GM18870 (cell line): ENCODE results near the gene SH3D21.

Experiments used
- ATAC-seq: cut with Tn5 transposase; IDR thresholded peaks from one replicate; pipeline ENCODE4 v1.9.1; 2021; ENCODE audit warnings: moderate library complexity; ENCODE audit not compliant: unreplicated experiment

The SH3D21 gene

DNA sequence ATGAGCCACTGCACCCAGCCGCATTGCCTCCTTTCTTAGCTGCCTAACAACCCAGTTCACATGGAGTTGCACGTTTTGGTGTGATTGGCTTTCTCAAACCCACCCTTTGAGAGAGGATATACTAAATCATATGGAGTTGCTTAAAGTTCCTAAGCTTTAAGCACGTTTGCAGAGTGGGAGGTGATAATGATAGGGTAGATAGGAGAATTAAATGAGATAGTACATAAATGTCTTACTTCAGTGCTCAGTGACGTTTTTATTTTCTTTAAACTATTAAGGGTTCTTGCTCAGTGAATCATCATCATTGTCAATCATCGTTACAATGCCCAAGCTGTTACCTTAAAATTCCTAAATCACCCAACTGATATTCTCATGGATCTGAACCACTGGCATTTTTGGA is 2.9 kb upstream of the SH3D21 start:
- no peak for ATAC-seq

DNA sequence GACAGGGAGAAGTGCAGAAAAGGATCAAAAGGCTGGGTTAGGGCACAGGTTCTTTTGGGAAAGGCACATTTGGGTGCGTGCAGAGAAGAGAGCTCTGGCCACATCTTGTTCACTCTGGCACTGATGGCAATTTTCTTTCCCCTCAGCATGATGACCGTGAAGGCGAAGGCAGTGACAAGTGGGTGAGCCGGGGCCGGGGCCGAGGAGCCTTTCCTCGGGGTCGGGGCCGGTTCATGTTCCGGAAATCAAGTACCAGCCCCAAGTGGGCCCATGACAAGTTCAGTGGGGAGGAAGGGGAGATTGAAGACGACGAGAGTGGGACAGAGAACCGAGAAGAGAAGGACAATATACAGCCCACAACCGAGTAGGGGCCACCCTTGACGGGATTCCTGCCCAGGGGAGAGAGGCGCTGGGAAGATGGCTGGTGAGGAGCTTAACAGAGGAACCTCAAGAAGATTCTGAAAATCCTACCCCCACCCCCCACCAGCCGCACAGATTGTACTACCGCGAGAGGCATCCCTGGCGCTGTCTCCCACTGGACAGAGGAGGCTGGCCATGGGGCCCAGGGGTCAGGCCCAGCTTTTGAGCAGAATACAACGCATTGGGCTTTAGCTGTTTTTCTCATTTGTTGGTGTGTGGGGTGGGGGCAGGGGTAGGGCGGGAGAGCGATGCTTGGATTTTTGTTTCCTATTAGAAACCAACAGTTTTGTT is 2.4 kb upstream of the SH3D21 start:
- no peak for ATAC-seq

DNA sequence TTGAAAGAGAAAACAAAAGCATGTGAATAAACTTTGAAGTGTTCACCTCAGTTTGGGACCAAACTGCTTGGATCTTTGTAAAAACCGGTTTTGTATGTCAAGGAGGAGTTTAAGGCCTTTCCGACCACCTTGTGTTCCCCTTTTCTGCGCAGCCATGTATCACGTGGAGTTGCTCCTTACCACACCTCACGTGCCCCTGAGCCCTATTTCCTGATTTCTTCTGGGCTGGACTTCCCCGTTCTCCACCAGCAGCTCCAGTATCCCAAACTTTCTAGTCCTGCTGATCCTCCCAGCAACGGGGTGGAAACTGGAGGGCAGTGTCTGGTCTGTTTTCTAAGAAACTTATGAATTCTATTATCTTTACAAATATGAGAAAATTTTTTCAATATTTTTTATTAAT is 1.6 kb upstream of the SH3D21 start:
- no peak for ATAC-seq

DNA sequence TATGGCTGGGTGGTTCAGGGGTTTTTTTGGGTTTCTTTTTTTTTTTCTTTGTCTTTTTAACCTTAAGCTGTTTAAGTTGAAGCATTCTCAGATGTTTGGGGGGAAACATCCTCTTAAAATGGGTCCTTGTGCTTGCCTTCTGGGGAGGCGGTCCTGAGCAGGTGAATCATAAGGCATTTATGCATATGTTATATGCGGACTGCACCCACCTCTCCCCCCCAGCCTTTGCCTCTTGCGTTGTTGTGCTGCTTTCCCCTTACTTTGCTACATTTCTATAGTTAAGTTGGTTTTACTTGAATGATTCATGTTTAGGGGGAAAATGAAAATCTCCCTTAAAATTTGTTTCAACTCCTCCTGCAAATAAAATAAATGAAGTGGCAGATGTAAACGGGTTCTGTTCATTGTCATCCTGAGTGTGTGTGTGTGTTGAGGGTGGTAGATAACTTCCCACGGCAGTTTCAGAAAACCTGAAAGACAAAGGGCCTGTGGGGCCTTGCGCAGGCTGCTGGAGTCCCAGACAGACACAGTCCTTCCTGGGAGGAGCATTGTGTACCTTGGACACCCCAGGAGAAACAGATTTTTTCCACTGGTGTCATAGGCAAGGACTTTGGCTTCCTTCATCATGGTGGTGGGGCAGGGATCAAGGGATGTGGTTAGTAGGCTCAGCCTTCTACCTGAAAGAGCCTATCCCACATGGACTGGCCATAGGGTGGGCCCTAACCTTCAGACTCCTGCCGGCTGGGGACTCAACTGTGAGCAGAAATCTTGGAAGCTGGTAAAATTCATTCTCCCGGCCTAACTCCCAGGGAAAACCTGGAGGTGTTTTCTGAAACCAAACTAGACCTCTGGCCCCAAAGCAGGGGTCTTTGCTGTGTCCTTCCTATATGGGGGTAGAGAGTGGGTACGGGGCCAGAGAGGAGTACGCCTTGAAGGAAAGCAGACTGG is 926 bp upstream of the SH3D21 start:
- ATAC-seq, result no peak

DNA sequence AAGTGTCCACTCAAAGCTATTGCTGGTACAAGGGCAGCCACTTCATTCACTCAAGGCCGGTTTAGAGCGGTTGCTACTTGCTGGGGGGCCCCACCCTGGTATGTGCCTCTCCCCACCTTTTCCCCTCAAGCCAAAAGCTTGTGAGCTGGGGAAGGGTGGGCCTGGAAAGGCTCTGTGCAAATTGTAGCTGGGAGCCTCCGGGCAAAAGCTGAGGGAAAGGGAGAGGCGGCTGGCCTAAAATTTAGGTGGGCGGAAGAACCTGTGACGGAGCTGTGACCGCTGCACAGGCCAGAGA is 306 bp upstream of the SH3D21 start:
- ATAC-seq, result no peak

DNA sequence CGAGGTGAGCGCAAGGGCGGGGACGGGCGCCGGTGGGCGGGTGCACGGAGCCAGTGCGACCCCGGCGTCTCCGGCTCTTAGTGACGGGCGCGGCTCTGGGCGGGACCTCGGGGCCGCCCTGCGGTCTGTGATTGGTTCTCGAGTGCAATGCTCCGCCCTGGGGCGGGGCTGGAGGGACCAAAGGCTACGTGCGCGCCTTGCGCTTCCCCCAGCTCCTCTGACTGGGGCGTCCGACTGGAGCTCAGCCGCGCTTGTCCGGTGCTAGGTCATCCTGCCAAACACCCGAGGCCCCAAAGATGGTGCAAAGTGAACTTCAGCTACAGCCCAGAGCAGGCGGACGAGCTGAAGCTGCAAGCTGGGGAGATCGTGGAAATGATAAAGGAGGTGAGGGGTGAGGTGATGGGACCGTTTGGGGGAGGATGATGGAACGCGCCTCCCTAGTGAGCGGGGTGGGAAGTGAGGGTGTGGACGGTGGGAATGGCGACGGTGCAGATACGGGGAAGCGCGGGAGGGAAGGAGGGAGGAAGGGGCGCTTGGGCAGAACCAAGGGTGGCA is 811 bp downstream of the SH3D21 start:
- ATAC-seq, result peak; percentile 94

DNA sequence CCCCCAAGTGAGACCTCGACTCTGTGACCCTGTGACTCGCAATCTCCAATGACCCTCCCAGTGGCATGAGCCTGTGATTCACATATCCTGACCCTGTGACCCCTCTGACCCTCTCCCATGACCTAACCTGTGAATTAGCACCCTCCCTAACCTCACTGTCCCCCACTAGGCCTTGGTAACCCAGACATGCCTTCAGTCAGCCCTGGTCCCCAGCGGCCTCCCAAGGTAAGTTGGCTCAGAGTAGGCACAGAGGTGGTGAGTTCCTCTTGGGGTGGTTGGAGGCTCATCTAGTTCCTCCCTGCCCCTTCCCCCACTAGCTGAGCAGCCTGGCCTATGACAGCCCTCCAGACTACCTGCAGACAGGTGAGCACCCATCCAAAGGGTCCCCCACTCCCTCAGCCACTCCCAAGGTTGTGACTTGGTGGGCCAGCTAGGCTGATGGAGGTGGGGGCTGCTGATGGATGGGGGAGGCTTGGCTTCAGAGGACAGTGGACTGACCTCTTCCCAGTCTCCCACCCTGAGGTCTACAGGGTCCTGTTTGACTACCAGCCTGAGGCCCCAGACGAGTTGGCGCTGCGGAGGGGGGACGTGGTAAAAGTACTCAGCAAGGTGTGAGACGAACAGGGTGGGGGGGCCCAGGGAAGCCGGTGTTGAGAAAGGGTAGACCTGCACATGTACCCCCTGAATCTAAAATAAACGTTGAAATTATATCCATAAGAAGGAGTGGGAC is 1.6 kb downstream of the SH3D21 start:
- ATAC-seq, result no peak

DNA sequence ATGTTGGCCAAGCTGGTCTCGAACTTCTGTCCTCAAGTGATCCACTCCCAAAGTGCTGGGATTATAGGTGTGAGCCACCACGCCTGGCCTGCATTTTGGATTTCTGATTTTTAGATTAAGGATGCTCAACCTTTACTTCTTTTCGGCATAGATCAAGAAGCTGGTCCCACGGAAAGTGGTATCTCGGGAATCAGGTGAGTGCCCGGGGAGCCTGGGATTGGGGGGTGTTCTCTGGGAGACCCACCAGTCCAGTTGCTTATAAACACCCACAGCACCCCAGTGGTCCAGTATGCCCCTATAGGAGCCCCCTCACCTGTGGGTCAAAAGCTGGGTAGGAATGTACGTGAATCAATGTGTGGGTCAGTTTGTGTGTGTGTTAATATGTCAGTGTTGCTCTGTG is 3.2 kb downstream of the SH3D21 start:
- no peak for ATAC-seq

DNA sequence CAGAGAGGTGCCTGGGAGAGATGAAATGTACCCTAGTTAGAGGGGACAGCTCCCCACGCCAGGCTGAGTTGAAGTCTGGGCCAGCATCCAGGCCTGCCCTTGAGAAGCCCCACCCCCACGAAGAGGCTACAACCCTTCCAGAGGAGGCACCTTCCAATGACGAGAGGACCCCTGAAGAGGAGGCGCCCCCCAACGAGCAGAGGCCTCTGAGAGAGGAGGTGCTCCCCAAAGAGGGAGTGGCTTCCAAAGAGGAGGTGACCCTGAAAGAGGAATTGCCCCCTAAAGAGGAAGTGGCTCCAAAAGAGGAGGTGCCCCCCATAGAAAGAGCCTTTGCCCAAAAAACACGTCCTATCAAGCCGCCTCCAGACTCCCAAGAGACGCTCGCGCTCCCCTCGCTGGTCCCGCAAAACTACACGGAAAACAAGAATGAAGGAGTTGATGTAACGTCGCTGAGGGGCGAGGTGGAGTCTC is 14.2 kb downstream of the SH3D21 start:
- no peak for ATAC-seq

DNA sequence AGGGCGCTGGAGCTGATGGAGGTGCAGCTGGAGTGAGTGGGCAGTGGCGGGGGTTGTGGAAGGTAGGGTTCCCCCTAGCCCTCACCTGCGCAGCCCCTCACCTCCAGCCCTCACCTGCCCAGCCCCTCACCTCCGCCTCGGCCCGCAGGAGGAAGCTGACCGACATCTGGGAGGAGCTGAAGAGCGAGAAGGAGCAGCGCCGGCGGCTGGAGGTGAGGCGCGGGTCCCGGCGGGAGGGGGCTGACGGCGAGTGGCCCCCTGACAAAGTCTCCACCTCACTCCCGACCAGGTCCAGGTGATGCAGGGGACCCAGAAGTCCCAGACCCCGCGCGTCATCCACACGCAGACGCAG is 14.6 kb downstream of the SH3D21 start:
- ATAC-seq, result no peak

DNA sequence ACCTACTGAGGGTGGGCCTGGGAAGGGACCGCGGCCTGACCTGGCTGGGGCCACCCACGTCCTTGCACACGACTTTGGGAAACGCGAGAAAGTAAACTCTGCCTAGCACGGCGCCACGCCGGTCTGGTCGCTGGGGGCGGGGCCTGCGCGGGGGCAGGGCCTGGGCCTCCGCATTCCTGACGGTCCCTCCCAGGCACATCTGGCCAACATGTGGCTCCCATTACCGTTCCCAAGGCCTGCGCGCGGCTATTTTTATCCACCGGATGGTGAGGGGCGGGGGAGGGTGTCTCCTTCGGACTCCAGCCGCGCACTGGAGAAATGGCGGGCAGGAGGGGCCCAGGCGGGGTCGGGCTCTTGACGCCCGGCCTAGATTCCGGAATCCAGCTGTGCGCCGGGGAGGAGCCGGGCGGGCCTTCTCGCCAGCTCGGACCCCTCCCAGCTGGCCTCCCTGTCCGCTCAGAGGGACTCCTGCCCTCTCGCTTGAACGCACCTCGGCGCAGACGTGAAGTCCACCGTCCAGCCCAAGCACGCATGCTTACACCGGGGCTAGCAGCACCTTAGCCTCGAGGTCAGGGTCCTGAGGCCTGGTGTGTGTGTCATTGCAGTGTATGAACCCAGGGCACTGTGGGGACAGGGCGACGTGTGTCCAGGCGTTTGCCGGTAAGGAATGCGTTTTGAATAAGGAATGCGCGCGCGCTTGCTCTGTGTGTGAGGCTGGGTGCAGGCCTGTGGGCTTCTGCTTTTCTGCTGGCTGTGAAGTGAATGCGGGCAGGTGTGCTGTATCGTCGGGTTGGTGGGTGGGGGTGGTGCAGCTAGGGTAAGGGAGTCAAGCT is 15.2 kb downstream of the SH3D21 start:
- no peak for ATAC-seq

DNA sequence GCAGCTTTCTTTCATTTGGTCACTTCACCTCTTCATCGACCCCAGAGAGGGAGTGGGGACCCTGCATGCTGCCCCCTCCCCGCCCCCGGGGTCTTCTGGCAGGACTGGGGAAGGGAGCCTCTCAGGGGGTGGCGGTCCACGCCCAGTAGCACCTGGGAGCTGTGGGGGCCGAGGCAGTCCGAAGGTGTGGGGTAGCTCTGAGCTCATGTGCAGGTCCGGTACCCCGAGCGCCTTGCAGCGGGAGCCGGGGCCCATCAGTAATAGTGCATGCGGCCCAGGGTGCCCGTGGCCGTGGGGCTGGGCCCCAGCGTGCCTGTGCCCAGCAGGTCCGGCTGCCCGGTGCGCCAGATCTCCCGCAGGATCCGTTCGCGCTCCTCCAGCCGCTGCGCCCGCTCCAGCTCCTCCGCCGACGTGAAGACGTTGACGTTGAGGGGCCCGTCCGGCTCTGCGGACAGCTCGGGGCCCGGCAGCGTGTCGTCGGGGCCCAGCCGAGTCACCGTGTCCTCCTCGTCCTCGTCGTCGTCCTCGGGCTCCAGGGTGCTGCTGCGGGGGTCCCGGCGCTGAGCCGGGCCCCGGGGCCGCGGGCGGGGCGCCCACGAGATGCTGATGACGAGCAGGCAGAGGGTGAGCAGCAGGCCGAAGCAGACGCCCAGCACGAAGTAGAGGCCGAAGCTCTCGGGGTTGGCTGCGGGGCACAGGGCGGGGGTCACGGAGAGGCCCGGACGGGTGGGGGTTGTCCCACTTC is 16.0 kb downstream of the SH3D21 start:
- ATAC-seq, result no peak

DNA sequence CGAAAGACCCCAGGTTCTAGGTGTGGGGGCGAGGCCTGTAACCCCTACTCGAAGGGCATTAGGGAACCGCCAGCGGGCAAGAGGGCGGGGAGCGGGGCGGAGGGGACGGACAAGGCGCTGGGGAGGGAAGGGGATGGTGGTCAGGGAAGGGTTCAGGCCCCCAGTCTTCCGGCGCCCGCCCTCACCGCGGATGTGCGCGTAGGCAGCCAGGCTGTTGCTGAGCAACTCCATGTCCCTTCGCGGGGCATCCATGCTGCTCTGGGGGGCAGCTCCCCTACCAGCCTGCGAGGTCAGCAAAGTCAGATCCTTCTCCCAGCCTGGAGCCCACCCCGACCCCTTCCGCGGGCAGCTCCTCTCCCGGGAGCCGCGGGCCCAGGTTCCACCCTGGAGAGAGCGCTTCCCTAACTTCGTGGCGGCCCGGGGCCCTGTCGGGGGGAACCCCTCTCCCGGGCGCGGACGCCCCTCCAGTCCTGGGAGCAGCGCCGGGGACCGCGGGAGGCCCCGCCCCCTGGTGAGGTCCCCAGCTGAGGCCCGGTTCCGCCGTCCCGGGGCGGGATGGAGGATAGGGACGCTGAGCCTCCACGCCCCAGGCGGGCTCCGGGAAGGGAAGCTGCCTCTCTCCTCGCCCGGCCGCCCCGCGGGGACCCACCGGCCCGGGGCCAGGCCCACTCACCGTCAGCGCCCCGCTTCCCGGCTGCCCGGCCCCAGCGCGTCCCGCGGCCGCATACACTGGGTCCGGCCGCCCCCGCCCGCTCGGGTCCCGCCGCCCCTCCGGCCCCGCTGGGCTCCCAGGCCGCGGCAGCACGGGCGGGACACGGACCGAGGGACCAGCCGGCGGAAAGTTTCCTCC is 16.8 kb downstream of the SH3D21 start:
- no peak for ATAC-seq

DNA sequence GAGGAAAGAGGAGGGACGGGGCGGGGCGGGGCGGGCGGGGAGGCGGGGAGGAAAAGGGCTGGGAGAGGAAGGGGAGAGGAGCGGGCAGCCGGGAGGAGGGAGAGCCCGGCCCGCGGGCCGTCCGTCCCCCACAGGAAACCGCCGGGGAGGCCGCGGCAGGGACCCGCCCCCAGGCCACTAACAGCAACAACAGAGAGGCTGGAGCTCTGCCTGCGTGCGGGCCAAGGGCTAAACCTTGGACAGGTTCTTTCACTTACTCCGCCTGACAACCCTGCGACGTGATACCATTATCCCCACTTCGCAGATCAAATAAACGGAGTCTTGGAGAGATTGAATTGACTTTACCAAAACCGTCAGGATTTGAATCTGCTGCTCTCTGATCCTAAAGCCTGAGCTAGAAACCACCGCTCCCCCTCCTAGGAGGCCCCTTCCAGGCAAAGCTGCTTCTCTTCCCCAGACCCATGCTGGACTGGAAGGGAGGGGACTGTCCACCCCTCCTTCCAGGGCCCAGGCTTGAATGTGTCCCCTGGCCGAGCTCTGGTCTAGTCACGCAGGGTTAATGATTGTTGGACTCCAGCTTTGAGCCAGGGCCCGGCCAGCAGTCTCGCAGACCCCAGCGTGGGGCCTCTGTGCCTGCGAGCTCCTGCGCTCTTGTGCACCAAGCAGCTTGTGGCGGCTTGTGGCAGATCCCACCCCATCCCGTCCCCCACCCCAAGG is 17.6 kb downstream of the SH3D21 start, which contains the start of gene EVA1B:
Gene EVA1B, minus strand, starts transcription at position 10 of the 717 bp plus-strand sequence. CDS start 608 bp downstream, outside the sequence.
- ATAC-seq, result no peak

DNA sequence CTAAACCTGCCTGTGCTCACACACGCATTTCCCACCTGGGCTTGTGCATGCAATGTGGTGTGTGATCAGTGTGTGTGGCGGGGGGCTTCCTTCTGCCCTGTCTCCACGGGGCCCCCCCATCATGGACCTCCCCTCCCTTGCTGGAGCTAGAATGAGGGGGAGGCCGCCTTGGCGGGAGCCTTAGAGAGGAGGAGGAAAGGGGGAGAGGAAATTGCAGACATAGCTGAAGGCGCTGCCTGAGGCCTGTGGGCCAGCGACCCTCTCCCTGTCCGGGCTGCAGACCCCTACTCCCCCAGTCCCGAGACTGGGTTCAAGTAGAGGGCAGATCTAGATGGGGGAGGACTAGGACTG is 18.2 kb downstream of the SH3D21 start:
- ATAC-seq, result no peak

DNA sequence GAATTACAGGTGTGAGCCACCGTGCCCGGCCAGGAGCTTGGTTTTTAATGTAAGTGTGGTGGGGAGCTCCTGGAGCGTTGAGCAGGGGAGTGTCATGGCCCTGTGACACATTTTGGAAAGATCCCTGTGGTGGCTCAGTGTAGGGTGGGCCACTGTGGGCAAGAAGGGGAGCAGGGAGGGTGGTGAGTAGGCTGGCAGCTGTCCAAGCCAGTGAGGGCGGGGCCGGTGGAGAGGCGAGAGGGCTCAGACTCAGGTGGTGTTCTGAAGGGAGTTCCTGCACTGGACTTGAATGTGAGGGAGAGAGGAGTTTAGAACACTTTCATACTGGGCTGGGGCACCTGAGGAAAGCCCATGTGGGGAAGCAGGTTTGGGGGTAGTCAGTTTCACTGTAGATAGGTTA is 20.3 kb downstream of the SH3D21 start:
- ATAC-seq, result no peak

DNA sequence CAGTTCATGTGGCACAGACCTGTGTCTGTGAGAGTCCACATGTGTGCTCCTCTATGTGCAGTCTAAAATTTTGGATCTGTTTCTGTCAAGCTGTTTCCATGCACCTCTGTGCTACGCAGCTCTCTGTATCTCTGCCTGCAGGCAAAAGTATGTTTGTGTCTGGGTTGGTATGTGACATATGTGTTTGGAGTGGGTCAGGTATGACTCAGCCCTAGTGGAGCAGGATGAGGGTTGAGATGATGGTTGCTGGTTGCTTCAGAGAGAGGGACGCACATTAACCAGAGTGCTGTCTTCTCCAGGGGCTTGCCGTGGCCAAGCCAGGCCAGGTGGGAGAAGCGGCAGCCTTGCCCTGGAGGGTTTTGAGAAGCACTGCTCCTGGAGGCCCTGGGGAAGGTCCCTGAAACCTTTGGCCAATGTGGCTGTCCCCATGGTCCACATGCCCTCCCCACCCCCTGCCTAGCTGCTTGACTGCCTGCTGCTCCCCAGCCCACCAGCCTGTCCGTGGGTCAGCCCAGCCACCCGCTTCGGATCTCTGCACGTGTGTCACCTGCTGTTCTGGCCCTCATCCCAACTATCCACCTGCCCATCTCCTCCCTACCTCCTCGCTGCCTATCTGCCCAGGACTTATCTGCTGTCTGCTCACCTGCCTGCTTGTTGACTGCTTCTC is 21.4 kb downstream of the SH3D21 start:
- ATAC-seq, result no peak

DNA sequence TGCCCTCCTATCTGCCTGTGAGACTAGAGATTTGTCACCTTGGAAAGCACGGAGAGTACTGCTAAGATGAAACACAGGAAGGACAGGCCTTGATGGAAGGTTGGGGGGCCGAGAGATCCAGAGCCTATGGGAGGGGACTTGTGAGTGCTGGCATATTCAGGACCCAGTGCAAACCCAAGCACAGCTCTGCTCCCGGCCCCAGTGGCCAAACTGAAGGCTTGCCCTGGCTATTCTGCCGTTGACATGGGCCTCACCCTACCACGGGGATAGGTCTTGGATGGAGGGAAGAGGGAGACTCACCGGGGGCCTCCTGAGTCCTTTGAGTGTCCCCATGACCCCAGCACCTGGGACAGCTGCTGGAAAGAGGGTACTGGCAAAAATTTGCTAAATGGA is 21.9 kb downstream of the SH3D21 start:
- ATAC-seq, result no peak
